GM12878 (cell line): ENCODE data around the gene IRF2. TPM values are rescaled to one million over a fixed set of nuclear protein-coding genes. Genes with fewer than 3 reads are reported as not detected.

Experiments used
- ATAC-seq: fragments of 200-7000 bp; cut with Tn5 transposase; 3 replicates; pipeline ENCODE4 v1.9.1; 2020; ENCODE audit warnings: mild to moderate bottlenecking, moderate library complexity
- BruUV-seq: library from RNA; stranded (reverse); fragments of 400-500 nt; replicated peaks from 2 replicates; lab custom pipeline; 2021; lab: Mats Ljungman, UMichigan
- CTCF ChIA-PET: fragments of 300-600 bp; sonication (Branson Sonifier 250); formaldehyde crosslinking; extraction: SDS; loops from one replicate; lab custom pipeline; 2021; ENCODE audit warnings: inconsistent platforms; lab: Yijun Ruan, JAX
- POLR2A ChIA-PET: fragments of 350-600 bp; formaldehyde crosslinking; extraction: SDS; loops from one replicate; lab custom pipeline; 2021; ENCODE audit warnings: inconsistent platforms; lab: Charles Lee
- RAD21 ChIA-PET: fragments of 300-600 bp; sonication (Branson Sonifier 250); formaldehyde crosslinking; loops from one replicate; lab custom pipeline; 2023; ENCODE audit warnings: antibody characterized with exemption; ENCODE audit not compliant: unreplicated experiment; lab: Charles Lee
- SMC1A ChIA-PET: fragments of 300-600 bp; sonication (Branson Sonifier 250); formaldehyde crosslinking; loops from one replicate; lab custom pipeline; 2023; ENCODE audit not compliant: unreplicated experiment, uncharacterized antibody; lab: Charles Lee
- DNase-seq: peaks from one replicate; pipeline ENCODE4 v3.0.0-alpha.2; 2011; ENCODE audit warnings: low read depth, low spot score
- FAIRE-seq: peaks from 3 replicates; lab custom pipeline; 2011; peaks lifted over from hg19 to GRCh38; lab: Jason Lieb, UNC
- H2AFZ ChIP-seq: 2 replicates; pipeline ENCODE4 v1.6.0; 2011; ENCODE audit warnings: low read depth, low read length, control low read depth; ENCODE audit not compliant: control insufficient read depth
- H3K27ac ChIP-seq: 2 replicates; pipeline ENCODE4 v1.5.1; 2011; ENCODE audit warnings: control low read depth; ENCODE audit not compliant: control insufficient read depth, insufficient read depth
- H3K27me3 ChIP-seq, 2 experiments: replicated peaks in 1 of 2; 2 replicates each; pipeline versions ENCODE4 v1.6.0 to v1.6.1; 2011; ENCODE audit warnings: low read length in 1 of 2; ENCODE audit not compliant: control insufficient read depth in 2 of 2, insufficient read depth in 2 of 2
- H3K36me3 ChIP-seq, 2 experiments: 2 replicates each; pipeline ENCODE4 v1.5.1; 2011; ENCODE audit warnings: low read length in 1 of 2; ENCODE audit not compliant: control insufficient read depth in 2 of 2, insufficient read depth in 2 of 2
- H3K4me1 ChIP-seq: 2 replicates; pipeline ENCODE4 v1.6.1; 2011; ENCODE audit warnings: mild to moderate bottlenecking, low read length, moderate library complexity, mixed read lengths; ENCODE audit not compliant: control insufficient read depth, insufficient read depth
- H3K4me2 ChIP-seq: 2 replicates; pipeline ENCODE4 v1.6.0; 2011; ENCODE audit warnings: control low read depth; ENCODE audit not compliant: control insufficient read depth, insufficient read depth
- H3K4me3 ChIP-seq: fragments of 200-600 bp; sonication (generic); 2 replicates; pipeline ENCODE4 v1.5.1; 2016
- H3K79me2 ChIP-seq: 2 replicates; pipeline ENCODE4 v1.6.0; 2011; ENCODE audit warnings: low read length; ENCODE audit not compliant: control insufficient read depth, insufficient read depth
- H3K9ac ChIP-seq: 2 replicates; pipeline ENCODE4 v1.8.0; 2011; ENCODE audit warnings: low read length, control low read depth, mixed read lengths; ENCODE audit not compliant: control insufficient read depth, insufficient read depth
- H3K9me3 ChIP-seq: replicated peaks from 3 replicates; pipeline ENCODE4 v1.5.1; 2011; ENCODE audit warnings: mild to moderate bottlenecking, low read length; ENCODE audit not compliant: control insufficient read depth, insufficient read depth
- H4K20me1 ChIP-seq: 2 replicates; pipeline ENCODE4 v1.6.0; 2011; ENCODE audit not compliant: control insufficient read depth, insufficient read depth
- ATF2 ChIP-seq: IDR thresholded peaks from 2 replicates; pipeline ENCODE4 v1.6.1; 2012; ENCODE audit warnings: low read length, inconsistent platforms
- ATF7 ChIP-seq: fragments of 450-650 bp; IDR thresholded peaks from 2 replicates; pipeline ENCODE4 v1.6.1; 2016; ENCODE audit warnings: low read depth, mild to moderate bottlenecking
- CBX5 ChIP-seq: sonication (generic); IDR thresholded peaks from 2 replicates; pipeline ENCODE4 v1.6.1; 2016; ENCODE audit warnings: low read depth, moderate library complexity, mild to moderate bottlenecking, inconsistent platforms
- CREM ChIP-seq: IDR thresholded peaks from 2 replicates; pipeline ENCODE4 v1.6.1; 2014; ENCODE audit warnings: antibody characterized with exemption, low read depth
- E2F8 ChIP-seq: fragments of 450-650 bp; IDR thresholded peaks from 2 replicates; pipeline ENCODE4 v1.6.1; 2018; ENCODE audit warnings: mild to moderate bottlenecking, low read depth, moderate library complexity; ENCODE audit not compliant: partially characterized antibody
- GATAD2B ChIP-seq: fragments of 450-650 bp; conservative IDR thresholded peaks from 2 replicates; pipeline ENCODE4 v1.6.1; 2017; ENCODE audit warnings: low read depth, mild to moderate bottlenecking, moderate library complexity
- HCFC1 ChIP-seq: fragments of 150-350 bp; IDR thresholded peaks from 2 replicates; pipeline ENCODE4 v1.6.1; 2014; ENCODE audit warnings: low read length
- MAX ChIP-seq: IDR thresholded peaks from 2 replicates; pipeline ENCODE4 v1.6.1; 2012; ENCODE audit warnings: low read depth, low read length, improper control_type of control experiment
- POU2F2 ChIP-seq: IDR thresholded peaks from 3 replicates; pipeline ENCODE4 v1.6.1; 2011; ENCODE audit warnings: low read depth, mild to moderate bottlenecking, low read length, borderline replicate concordance
- USF2 ChIP-seq: IDR thresholded peaks from 2 replicates; pipeline ENCODE4 v1.6.1; 2011; ENCODE audit warnings: low read depth, low read length, improper control_type of control experiment, borderline replicate concordance
- WGBS: methylation state at CpG from one replicate; pipeline ENCODE4 v1.1.6; 2016; ENCODE audit warnings: low lambda C conversion rate; ENCODE audit not compliant: insufficient replicate concordance, insufficient coverage; ENCODE audit errors: missing lambda C conversion rate; 5-methylcytosine and 5-hydroxymethylcytosine counted together
- in situ Hi-C: fragments of 300-500 bp; cut with MboI; formaldehyde crosslinking; loops from 9 replicates; pipeline ENCODE4 v1.14.3; 2018; ENCODE audit warnings: mixed read lengths
- intact Hi-C: fragments of 100-400 bp; cut with micrococcal nuclease; formaldehyde crosslinking; loops from one replicate; pipeline ENCODE4 v1.14.2; 2022; ENCODE audit not compliant: unreplicated experiment
- polyA plus RNA-seq, 11 experiments: library from polyadenylated mRNA; depleted of rRNA in 4 of 11; unstranded in 6 of 11; stranded (reverse) in 5 of 11; fragments of >200 nt; fragmentation: Nextera tagmentation in 4 of 11; fragmentation: Illumina TruSeq in 1 of 11; extraction: Ambion mirVana in 4 of 11; extraction: Trizol in 1 of 11; gene quantifications; 1 replicate in 1 of 11; 2 replicates in 10 of 11; pipeline versions ENCODE4 v1.2.1 to v1.2.3, GENCODE V29; 2011 to 2016; ENCODE audit warnings: inconsistent platforms in 2 of 11, missing spikeins in 2 of 11, low read depth in 1 of 11
- total RNA-seq, 4 experiments: library from RNA; depleted of rRNA in 3 of 4; stranded (reverse); fragments of >200 nt in 3 of 4; fragmentation: Illumina TruSeq in 1 of 4; extraction: Trizol in 1 of 4; gene quantifications; 2 replicates each; pipeline versions ENCODE4 v1.2.1 to v1.2.3, GENCODE V29; 2013 to 2021

The IRF2 gene
- total and polyA plus RNA-seq, 10 of the 15 experiments (the other 5 are each of a cell fraction or from before 2014, with no cell fraction given) = 45.1 to 99.3 (median 58.9) TPM

GRCh38 chr4:184489771-184490170, 15.4 kb upstream of the IRF2 start:
- TF ChIP-seq GATAD2B = no peak
- TF ChIP-seq CBX5 = no peak
- no peak for TF ChIP-seq USF2
- no peak for TF ChIP-seq E2F8
- no peak for TF ChIP-seq ATF7
- TF ChIP-seq HCFC1 = no peak
- TF ChIP-seq CREM = no peak
- TF ChIP-seq POU2F2 = no peak
- TF ChIP-seq MAX = no peak
- TF ChIP-seq ATF2 = no peak
- H3K79me2 ChIP-seq = no peaks in the 10 kb centered on the region
- in situ Hi-C loops (no loop called here), intact Hi-C loops (no loop called here)
- H3K27ac ChIP-seq = no peak overlapping the region
- no peaks in the 10 kb centered on the region for H4K20me1 ChIP-seq
- DNase-seq (no peak), FAIRE-seq (no peak), ATAC-seq (no peak)
- no peaks in the 10 kb centered on the region; the same call in 1 of the 2 replicates for H3K4me1 ChIP-seq
- H3K4me2 ChIP-seq = no peak overlapping the region
- no TSS peak for BruUV-seq
- H3K9me3 ChIP-seq = peaks cover 8% of the 10 kb centered on the region; the same call in 2 of the 3 replicates
- no peaks in the 10 kb centered on the region for H3K36me3 ChIP-seq
- no peaks in the 10 kb centered on the region for H3K27me3 ChIP-seq
- SMC1A ChIA-PET = interaction anchor here (1.0 to 1.4 kb wide), 2 partner anchors 22 to 98 kb away, joined by 3 read pairs; no protein-coding TSS in a partner anchor
- POLR2A ChIA-PET = no interaction called here
- whole genome bisulfite sequencing = 91% methylated on average over 8 of the region's 8 CpGs
- no peak overlapping the region for H3K4me3 ChIP-seq
- RAD21 ChIA-PET = no interaction called here
- no peak overlapping the region for H3K9ac ChIP-seq
- CTCF ChIA-PET = interaction anchor here (0.5 to 1.4 kb wide), 2 partner anchors 17 to 62 kb away, joined by 3 to 4 read pairs; no protein-coding TSS in a partner anchor
- no peak overlapping the region for H2AFZ ChIP-seq
